K562 (cell line): ENCODE data around the gene MRPL4. TPM values are rescaled to one million over a fixed set of nuclear protein-coding genes. Genes with fewer than 3 reads are reported as not detected.

Experiments used
- BCOR ChIP-seq: fragments of 450-650 bp; IDR thresholded peaks from 2 replicates; pipeline ENCODE4 v1.6.1; 2016
- BHLHE40 ChIP-seq: IDR thresholded peaks from 2 replicates; pipeline ENCODE4 v1.6.1; 2011; ENCODE audit warnings: low read length, improper control_type of control experiment
- CBX5 ChIP-seq: IDR thresholded peaks from 2 replicates; pipeline ENCODE4 v1.6.1; 2014; ENCODE audit warnings: low read depth, borderline replicate concordance
- CUX1 ChIP-seq: fragments of 200-800 bp; sonication (Bioruptor generic); IDR thresholded peaks from 2 replicates; pipeline ENCODE4 v1.6.1; 2016; ENCODE audit warnings: missing genetic modification characterization, missing compliant biosample characterization
- E2F1 ChIP-seq: sonication (generic); formaldehyde crosslinking; IDR thresholded peaks from 2 replicates; pipeline ENCODE4 v1.8.1; 2023; ENCODE audit warnings: mild to moderate bottlenecking, missing genetic modification reagents, moderate library complexity
- ETV5 ChIP-seq: sonication (generic); formaldehyde crosslinking; IDR thresholded peaks from 2 replicates; pipeline ENCODE4 v1.4.0; 2020; ENCODE audit warnings: low read depth, mild to moderate bottlenecking, missing genetic modification reagents
- FOXA1 ChIP-seq: fragments of 450-650 bp; IDR thresholded peaks from 2 replicates; pipeline ENCODE4 v1.6.1; 2016; ENCODE audit warnings: mild to moderate bottlenecking, borderline replicate concordance
- HBP1 ChIP-seq: fragments of 450-650 bp; formaldehyde crosslinking; IDR thresholded peaks from 2 replicates; pipeline ENCODE4 v1.4.0; 2022; ENCODE audit warnings: missing genetic modification characterization
- HMGN3 ChIP-seq: IDR thresholded peaks from 2 replicates; pipeline ENCODE4 v1.6.1; 2011; ENCODE audit warnings: borderline replicate concordance, low read depth, mild to moderate bottlenecking, mixed read lengths, low read length; ENCODE audit not compliant: insufficient read length; ENCODE audit errors: extremely low read depth
- L3MBTL2 ChIP-seq: fragments of 450-650 bp; IDR thresholded peaks from 2 replicates; pipeline ENCODE4 v1.6.1; 2016; ENCODE audit warnings: mild to moderate bottlenecking, moderate library complexity
- MTA2 ChIP-seq: fragments of 450-650 bp; IDR thresholded peaks from 2 replicates; pipeline ENCODE4 v1.6.1; 2016; ENCODE audit warnings: low read depth
- PHF8 ChIP-seq: fragments of 200-600 bp; sonication (generic); IDR thresholded peaks from 2 replicates; pipeline ENCODE4 v1.6.1; 2012; ENCODE audit warnings: mixed run types, mild to moderate bottlenecking, inconsistent platforms, low read length, moderate library complexity, borderline replicate concordance
- RBM14 ChIP-seq: fragments of 200-400 bp; formaldehyde crosslinking; IDR thresholded peaks from 2 replicates; pipeline ENCODE4 v1.6.1; 2018; ENCODE audit warnings: low read depth, mild to moderate bottlenecking, low read length, moderate library complexity, borderline replicate concordance; ENCODE audit not compliant: insufficient read depth
- SMARCC2 ChIP-seq: fragments of 450-650 bp; IDR thresholded peaks from 2 replicates; pipeline ENCODE4 v1.6.1; 2017; ENCODE audit warnings: antibody characterized with exemption, moderate library complexity, mild to moderate bottlenecking, low read depth
- WHSC1 ChIP-seq: IDR thresholded peaks from one replicate; pipeline ENCODE4 v1.6.1; 2012; ENCODE audit warnings: low read length, control low read depth, inconsistent platforms
- ZBED1 ChIP-seq: IDR thresholded peaks from 2 replicates; pipeline ENCODE4 v1.6.1; 2014
- ZBTB2 ChIP-seq: fragments of 450-650 bp; IDR thresholded peaks from 2 replicates; pipeline ENCODE4 v1.6.1; 2016; ENCODE audit warnings: antibody characterized with exemption
- ZKSCAN1 ChIP-seq: fragments of 150-350 bp; IDR thresholded peaks from 2 replicates; pipeline ENCODE4 v1.6.1; 2016; ENCODE audit warnings: low read depth, low read length
- ZNF444 ChIP-seq: fragments of 250-450 bp; sonication (Bioruptor Pico); IDR thresholded peaks from 2 replicates; pipeline ENCODE4 v1.4.0; 2020; ENCODE audit warnings: mild to moderate bottlenecking, moderate library complexity
- polyA plus RNA-seq, 8 experiments: library from polyadenylated mRNA; depleted of rRNA in 4 of 8; stranded (reverse) in 5 of 8; unstranded in 3 of 8; fragments of >200 nt; fragmentation: Nextera tagmentation in 2 of 8; fragmentation: Illumina TruSeq in 1 of 8; extraction: Ambion mirVana in 2 of 8; extraction: Trizol in 1 of 8; gene quantifications; 2 replicates each; pipeline versions ENCODE4 v1.2.1 to v1.2.3, GENCODE V29; 2011 to 2014; ENCODE audit warnings: inconsistent platforms in 1 of 8, missing spikeins in 1 of 8
- total RNA-seq, 7 experiments: library from RNA; depleted of rRNA in 6 of 7; stranded (reverse); fragments of >200 nt in 6 of 7; fragmentation: Illumina TruSeq in 2 of 7; extraction: Trizol in 2 of 7; gene quantifications; 2 replicates each; pipeline versions ENCODE4 v1.2.1 to v1.2.3, GENCODE V29; 2011 to 2021; ENCODE audit warnings: low replicate concordance in 1 of 7

Gene MRPL4
- total and polyA plus RNA-seq, 9 of the 15 experiments (the other 6 are each of a cell fraction or from before 2014, with no cell fraction given): 1.4 to 239 (median 64.9) TPM

- peak; percentile 88 for TF ChIP-seq L3MBTL2
- TF ChIP-seq ZKSCAN1: peak; percentile 1
- peak; percentile 95 for TF ChIP-seq HMGN3
- TF ChIP-seq HBP1 (CRISPR knock-in tag): 0 out of 2 replicates have a peak, but pooled peaks have one; percentile 37
- TF ChIP-seq BCOR: peak; percentile 58; the same call in 1 of the 2 replicates
- TF ChIP-seq ETV5: peak; percentile 73; the same call in 1 of the 2 replicates
- no peak for TF ChIP-seq RBM14
- TF ChIP-seq CBX5: 0 out of 2 replicates have a peak, but pooled peaks have one; percentile 34
- TF ChIP-seq SMARCC2: peak; percentile 62; the same call in 1 of the 2 replicates
- TF ChIP-seq E2F1: no peak
- no peak for TF ChIP-seq FOXA1
- TF ChIP-seq ZBTB2: peak; percentile 86
- peak; percentile 87 for TF ChIP-seq MTA2
- no peak for TF ChIP-seq CUX1 (CRISPR knock-in tag)
- no peak for TF ChIP-seq ZNF444 (CRISPR knock-in tag)
- TF ChIP-seq BHLHE40: peak; percentile 61
- TF ChIP-seq WHSC1: no peak
- peak; percentile 43; the same call in 1 of the 2 replicates for TF ChIP-seq PHF8
- TF ChIP-seq ZBED1: no peak
These were observed 47.8 kb downstream of the MRPL4 start (continued) for GRCh38 chr19:10299545-10300458.
